H1 (cell line): Measurements from ENCODE around the gene POLA1. TPM values are rescaled to one million over a fixed set of nuclear protein-coding genes. Genes with fewer than 3 reads are reported as not detected.

Experiments
- CHD7 ChIP-seq: fragments of 300-600 bp; sonication (generic); IDR thresholded peaks from 2 replicates; pipeline ENCODE4 v1.7.1; 2012; ENCODE audit warnings: low read length, moderate library complexity, mild to moderate bottlenecking, inconsistent platforms; ENCODE audit not compliant: insufficient replicate concordance
- RXRA ChIP-seq: IDR thresholded peaks from 2 replicates; pipeline ENCODE4 v1.6.1; 2011; ENCODE audit warnings: low read depth, mild to moderate bottlenecking, low read length, moderate library complexity; ENCODE audit not compliant: insufficient read depth
- polyA plus RNA-seq, 7 experiments: library from polyadenylated mRNA; depleted of rRNA in 3 of 7; stranded (reverse) in 5 of 7; unstranded in 2 of 7; fragments of >200 nt in 5 of 7; fragments of 200-250 nt in 2 of 7; gene quantifications; 1 replicate in 5 of 7; 2 replicates in 1 of 7; 4 replicates in 1 of 7; pipeline versions ENCODE4 v1.2.1 to v1.2.3, GENCODE V29; 2011 to 2013; ENCODE audit warnings: missing spikeins in 2 of 7, mixed read lengths in 2 of 7
- total RNA-seq: library from RNA; stranded (reverse); fragmentation: NEBNext Ultra II Directional; extraction: Animal tissue kit (Norgen Biotek cat#: 25700); gene quantifications from 2 replicates; pipeline ENCODE4 v1.2.1, GENCODE V29; 2021

Gene POLA1
- total and polyA plus RNA-seq, 2 of the 8 experiments (the other 6 are each of a cell fraction or from before 2014, with no cell fraction given): 5.6 to 34.9 TPM

GRCh38 chrX:24790166-24790565, 96.4 kb downstream of the POLA1 start (continued):
- no peak for TF ChIP-seq CHD7
- no peak for TF ChIP-seq RXRA
